Muscle of arm (tissue), 12 donors: ENCODE results near the gene F2RL2. TPM values are rescaled to one million over a fixed set of nuclear protein-coding genes. Genes with fewer than 3 reads are reported as not detected.

Experiments used
- DNase-seq: peaks from one replicate; pipeline ENCODE4 v3.0.0-alpha.2; 2013
- polyA plus RNA-seq, 12 donors: library from polyadenylated mRNA; unstranded; fragments of 120-200 nt; gene quantifications; one replicate each; pipeline ENCODE4 v1.2.1, GENCODE V29; 2013; ENCODE audit not compliant: insufficient read length in 12 of 12

Gene F2RL2
- polyA plus RNA-seq, 12 donors, result 0.37 to 7.3 (median 1.4) TPM; not detected in 2

- DNase-seq, result no peak
These were observed 36.7 kb downstream of the F2RL2 start for GRCh38 chr5:76586531-76586930.

DNA sequence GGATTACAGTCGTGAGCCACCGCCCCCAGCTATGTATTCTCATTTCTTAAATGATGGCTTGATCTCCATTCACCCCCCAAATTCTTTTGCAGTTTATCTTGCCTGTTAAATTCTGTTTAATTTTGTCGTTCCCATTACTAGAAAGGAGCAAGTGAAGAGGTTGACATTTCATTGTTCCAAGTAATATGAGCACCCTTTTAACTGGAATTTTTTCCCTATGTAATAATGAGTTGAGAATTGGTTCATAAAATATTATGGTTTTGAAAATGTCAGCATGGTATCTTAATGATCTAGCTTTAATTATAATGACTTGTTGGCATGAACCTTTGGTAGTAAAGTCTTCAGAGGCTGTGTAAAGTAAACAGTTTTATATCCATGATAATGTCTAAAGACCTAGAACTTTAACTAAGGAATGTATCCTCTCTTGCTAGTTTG, 37.4 kb downstream of the F2RL2 start:
- no peak for DNase-seq

DNA sequence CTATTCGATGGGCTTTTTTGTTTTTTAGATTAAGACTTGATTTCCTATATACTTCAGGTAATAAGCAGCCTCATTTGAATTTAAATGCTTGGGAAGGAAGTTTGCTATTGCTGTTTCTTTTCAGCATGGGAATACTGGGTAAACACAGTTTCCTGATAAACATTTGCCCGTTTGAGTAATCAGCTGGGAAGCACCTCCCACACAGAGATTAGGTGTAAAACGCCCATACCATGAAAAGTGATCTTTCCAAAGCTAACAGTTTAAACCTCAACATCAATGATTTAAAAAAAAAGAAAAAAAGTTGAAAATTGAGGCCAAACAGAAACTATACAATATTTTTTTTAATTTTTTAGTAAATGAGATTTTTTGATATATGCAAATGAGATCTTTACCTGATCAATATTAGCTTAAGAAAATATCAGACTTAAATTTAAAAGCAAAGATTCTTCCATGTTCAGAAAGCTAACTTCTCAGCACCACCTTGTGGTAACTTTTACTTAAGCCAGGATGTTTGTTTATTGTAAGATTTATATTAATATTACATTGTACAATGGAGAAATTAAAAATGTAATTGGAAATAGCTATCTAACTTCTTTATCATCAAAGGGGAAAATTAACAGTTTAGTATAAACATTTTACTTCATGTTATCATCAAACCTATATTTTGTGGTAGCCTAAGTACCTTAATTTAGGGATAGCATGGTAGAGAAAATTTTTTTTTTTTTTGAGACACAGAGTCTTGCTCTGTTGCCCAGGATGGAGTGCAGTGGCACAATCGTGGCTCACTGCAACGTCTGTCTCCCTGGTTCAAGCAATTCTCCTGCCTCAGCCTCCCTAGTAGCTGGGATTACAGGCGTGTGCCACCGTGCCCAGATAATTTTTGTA, 39.8 kb downstream of the F2RL2 start:
- no peak for DNase-seq

GRCh38 chr5:76582230-76583162, 40.7 kb downstream of the F2RL2 start:
- DNase-seq, result no peak

DNA sequence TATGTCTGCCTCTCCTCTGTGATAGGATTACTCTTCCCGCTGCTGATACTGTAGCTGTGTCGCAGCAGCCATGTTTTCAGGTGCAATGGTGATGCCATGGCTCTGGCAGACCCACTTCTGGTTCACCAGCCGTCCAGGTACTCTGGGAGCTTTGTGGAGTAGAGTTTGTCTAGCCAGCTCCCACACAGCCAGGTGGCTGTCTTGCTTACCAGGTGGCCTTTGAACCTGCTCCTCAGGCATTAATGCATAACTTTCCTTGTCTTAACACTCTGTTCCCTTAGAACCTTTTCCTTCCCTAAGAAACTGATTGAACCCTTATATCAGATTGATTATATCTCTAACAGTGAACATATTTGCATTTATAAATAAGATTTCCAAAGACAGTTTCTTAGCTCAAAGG, 42.2 kb downstream of the F2RL2 start:
- DNase-seq, result no peak

DNA sequence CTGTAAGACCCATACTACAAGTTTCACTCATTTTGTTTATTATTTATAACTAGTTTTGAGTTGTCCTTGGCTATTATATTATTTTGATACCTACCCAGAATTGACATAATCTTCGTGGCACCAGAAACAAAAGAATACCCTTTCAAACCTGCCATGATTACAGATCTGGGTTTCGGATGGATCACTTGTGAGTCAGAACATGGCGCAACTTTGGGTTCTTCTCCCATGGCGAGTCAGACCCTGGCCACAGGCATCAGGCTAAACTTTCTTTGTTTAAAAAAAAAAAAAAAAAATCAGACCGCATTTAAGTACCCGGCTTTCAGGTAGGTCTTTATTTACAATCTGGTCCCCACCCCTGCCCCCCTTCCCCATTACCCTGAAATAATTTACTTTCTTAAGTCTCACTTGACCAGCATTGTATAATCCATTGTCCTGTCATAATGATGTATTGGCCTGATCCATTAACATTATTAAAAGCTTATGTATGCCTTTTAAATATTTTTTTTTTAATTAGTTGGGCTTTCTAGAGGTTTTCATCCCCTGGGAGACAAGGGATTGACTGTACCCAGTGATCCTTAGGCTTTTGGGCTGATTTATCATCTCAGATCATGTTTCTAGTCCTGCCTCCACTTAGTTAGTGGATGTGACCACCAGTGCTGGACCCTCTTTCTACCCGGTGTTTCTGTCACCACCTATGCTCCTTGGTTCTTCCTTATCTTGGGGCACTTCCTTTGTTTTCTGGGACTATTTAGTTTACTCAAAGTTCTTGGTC, 43.9 kb downstream of the F2RL2 start:
- DNase-seq, result no peak

- DNase-seq, result no peak
These were observed 46.2 kb downstream of the F2RL2 start for GRCh38 chr5:76576996-76577395.

GRCh38 chr5:76576450-76576849, 46.8 kb downstream of the F2RL2 start:
- DNase-seq, result peak; percentile 67

DNA sequence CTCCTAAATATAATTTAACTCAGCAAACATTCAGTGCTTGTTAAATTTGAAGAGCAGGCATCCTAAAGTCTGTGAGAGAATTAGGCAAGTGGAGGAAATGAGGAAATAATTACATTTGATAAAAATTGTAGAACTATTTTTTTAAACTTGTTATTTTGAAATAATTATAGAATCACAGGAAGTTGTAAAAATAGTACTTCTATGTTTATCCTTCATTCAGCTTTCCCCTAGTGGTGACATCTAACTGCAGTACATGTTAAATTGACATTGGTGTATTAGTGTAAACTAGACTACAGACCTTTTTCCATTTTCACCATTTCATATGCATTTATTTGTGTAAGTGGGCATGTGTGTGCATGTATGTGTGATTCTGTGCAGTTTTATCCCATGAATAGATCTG, 51.6 kb downstream of the F2RL2 start:
- DNase-seq, result no peak

GRCh38 chr5:76570153-76570552, 53.0 kb downstream of the F2RL2 start:
- no peak for DNase-seq

Other genes with a start within 250 kb of the F2RL2 start
- gene IQGAP2, start 220.1 kb downstream of the F2RL2 start, polyA plus RNA-seq, result 10 to 100 TPM in 7 of 12 donors, 1 to 10 TPM in 4, not detected in 1; 7.7 to 38.7 (median 13.0) TPM
- gene F2R, start 92.7 kb upstream of the F2RL2 start, polyA plus RNA-seq, result 10 to 100 TPM in 11 of 12 donors, not detected in 1; 22.0 to 66.3 (median 28.6) TPM
- 10 to 100 TPM in 2 of 12 donors, 1 to 10 TPM in 2, under 1 TPM in 7, not detected in 1; 0.13 to 13.1 (median 0.42) TPM for gene F2RL1, start 195.6 kb upstream of the F2RL2 start, polyA plus RNA-seq
- gene S100Z, start 226.6 kb upstream of the F2RL2 start, polyA plus RNA-seq, result under 1 TPM in 10 of 12 donors, not detected in 2; 0.12 to 0.55 (median 0.25) TPM